NCI-H1092 (cell line): ENCODE data around the gene MS4A2.
"Not testable (repeated sequence)": the region's sequence is repeated elsewhere in the genome, so short reads cannot be mapped to it uniquely, and the experiment has no call there.

ENCODE experiments used
- DNase-seq: peaks from one replicate; lab custom pipeline; 2025; lab: John Stamatoyannopoulos, UW

Gene MS4A2

GRCh38 chr11:60101368-60101767 lies 12.9 kb downstream of the MS4A2 start:
- DNase-seq, result not testable (repeated sequence)

GRCh38 chr11:60104471-60105115 lies 16.1 kb downstream of the MS4A2 start:
- DNase-seq, result not testable (repeated sequence)

GRCh38 chr11:60108631-60109030 lies 20.2 kb downstream of the MS4A2 start:
- not testable (repeated sequence) for DNase-seq

- DNase-seq, result no peak
These were observed 23.3 kb downstream of the MS4A2 start for GRCh38 chr11:60111793-60112192.

GRCh38 chr11:60116996-60117790 lies 28.7 kb downstream of the MS4A2 start:
- no peak for DNase-seq

GRCh38 chr11:60118338-60118737 lies 29.9 kb downstream of the MS4A2 start:
- no peak for DNase-seq

- DNase-seq, result no peak
These were observed 31.2 kb downstream of the MS4A2 start for GRCh38 chr11:60119710-60120109.

- no peak for DNase-seq
These were observed 32.8 kb downstream of the MS4A2 start for GRCh38 chr11:60121264-60121663.

GRCh38 chr11:60122414-60123036 lies 34.1 kb downstream of the MS4A2 start:
- DNase-seq, result no peak

- DNase-seq, result no peak
These were observed 36.5 kb downstream of the MS4A2 start for GRCh38 chr11:60124802-60125432.

GRCh38 chr11:60125956-60126585 lies 37.6 kb downstream of the MS4A2 start:
- DNase-seq, result no peak

- no peak for DNase-seq
These were observed 38.9 kb downstream of the MS4A2 start for GRCh38 chr11:60127311-60127811.

- no peak for DNase-seq
These were observed 39.9 kb downstream of the MS4A2 start for GRCh38 chr11:60128376-60128775.

- not testable (repeated sequence) for DNase-seq
These were observed 40.4 kb downstream of the MS4A2 start for GRCh38 chr11:60128866-60129265.

GRCh38 chr11:60129853-60130252 lies 41.4 kb downstream of the MS4A2 start:
- no peak for DNase-seq

GRCh38 chr11:60130496-60130895 lies 42.0 kb downstream of the MS4A2 start:
- peak; percentile 5 for DNase-seq

GRCh38 chr11:60131912-60132311 lies 43.4 kb downstream of the MS4A2 start:
- no peak for DNase-seq

- DNase-seq, result no peak
These were observed 45.5 kb downstream of the MS4A2 start for GRCh38 chr11:60133917-60134316.

GRCh38 chr11:60143768-60144167 lies 55.3 kb downstream of the MS4A2 start:
- no peak for DNase-seq

GRCh38 chr11:60145677-60146076 lies 57.2 kb downstream of the MS4A2 start:
- no peak for DNase-seq
